Skin of body (tissue), 2 donors: ENCODE measurements around the gene PHKA1. TPM values are rescaled to one million over a fixed set of nuclear protein-coding genes. Genes with fewer than 3 reads are reported as not detected.
"Not testable (repeated sequence)": the region's sequence is repeated elsewhere in the genome, so short reads cannot be mapped to it uniquely, and the experiment has no call there.

ENCODE experiments used
- DNase-seq: peaks from one replicate; lab custom pipeline; 2025; lab: John Stamatoyannopoulos, UW
- total RNA-seq: library from RNA; depleted of rRNA; stranded (reverse); fragments of >200 nt; gene quantifications from one replicate; pipeline ENCODE4 v1.2.3, GENCODE V29; 2014

PHKA1 gene
- total RNA-seq, result 3.9 TPM

DNA sequence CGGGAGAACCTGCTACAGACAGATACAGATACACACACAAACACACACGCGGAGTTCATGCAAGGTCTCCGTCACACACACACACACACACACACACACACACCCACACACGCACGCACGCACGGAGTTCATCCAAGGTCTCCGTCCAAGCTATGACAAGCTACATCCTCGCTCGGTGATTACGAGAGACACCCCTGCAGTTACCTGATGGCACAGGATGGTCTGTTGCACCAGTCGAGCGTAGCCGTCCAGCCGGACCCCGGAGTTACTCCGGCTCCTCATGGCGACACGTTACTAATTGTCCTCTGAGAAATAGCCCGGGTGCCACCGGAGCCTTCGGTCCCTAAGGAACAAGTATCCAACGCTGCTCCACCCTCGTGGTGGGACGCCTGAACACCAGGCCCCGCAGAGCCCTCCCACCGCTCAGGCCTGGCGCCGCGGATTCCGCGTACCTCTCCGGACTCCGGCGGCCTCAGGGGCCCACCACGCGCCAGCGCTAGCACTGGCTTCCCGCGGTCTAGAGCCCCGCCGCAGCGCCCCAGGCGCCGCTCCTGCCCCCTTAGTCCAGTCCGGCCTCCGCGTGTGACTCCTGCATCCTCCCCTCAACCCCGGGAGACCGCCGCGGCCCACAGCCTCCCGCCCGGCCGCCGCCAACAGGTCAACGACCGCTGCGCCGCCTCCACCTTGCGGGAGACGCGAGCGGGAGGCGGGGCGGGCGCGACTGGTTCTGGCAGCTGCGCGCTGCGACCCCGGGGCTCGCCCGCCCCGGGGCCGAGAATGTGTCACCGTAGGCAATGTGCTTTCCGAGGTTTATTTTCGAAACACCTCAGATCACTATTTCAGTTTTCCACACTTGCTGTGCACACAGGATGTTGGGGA is at the start of gene PHKA1:
Gene PHKA1, minus strand, starts transcription at position 708 of the 879 bp plus-strand sequence. Its CDS starts 426 bp downstream, at position 282.
- not testable (repeated sequence) for DNase-seq

DNA sequence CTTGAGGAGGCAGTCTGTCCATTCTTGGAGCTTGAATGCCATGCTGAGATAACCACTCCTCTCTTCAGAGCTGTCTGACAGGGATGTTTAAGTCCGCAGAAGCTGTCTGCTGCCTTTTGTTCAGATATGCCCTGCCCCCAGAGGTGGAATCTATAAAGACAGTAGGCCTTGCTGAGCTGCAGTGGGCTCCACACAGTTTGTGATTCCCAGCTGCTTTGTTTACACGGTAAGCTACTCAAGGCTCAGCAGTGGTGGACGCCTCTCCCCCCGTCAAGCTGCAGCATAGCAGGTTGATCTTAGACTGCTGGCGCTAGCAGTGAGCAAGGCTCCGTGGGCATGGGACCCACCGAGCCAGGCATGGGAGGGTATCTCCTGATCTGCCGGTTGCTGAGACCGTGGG is 46.3 kb upstream of the PHKA1 start:
- DNase-seq, result not testable (repeated sequence)

DNA sequence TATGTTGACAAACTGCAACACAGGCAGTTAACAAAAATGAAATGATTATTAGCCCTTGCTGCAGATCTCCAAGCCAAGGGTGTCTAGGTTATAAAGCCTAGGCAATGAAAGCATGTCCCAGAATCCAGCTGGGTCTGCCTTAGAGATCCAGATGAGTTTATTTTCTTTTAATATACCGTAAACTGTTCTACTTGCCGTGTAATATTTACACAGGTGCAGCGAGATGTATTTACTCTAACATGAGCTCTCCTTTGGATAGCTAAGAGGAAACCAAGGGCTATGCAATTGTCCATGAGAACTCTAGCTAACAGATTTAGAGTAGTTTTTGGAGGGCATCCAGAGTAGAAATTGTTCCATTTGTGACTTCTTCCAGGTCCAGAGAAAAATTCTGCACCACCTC is 34.4 kb upstream of the PHKA1 start:
- DNase-seq, result not testable (repeated sequence)

DNA sequence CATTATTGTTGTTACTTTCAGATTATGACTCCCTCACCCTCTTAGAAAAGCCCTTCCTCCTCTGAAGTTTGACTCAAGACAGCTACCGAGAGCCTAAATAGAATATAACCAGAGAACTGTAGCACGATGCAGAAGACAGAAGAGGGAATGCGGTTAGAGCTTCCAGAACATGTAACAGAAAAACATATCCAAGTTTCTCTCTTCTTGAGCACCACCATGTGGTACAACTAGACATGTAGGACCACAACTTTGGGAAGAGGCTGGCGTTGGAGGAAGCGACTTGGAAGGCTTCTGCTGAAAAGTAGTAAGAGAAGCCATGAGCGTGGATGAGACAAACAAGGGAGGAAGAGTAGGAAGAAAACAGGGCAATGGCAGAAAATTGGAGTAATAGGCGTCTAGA is 31.4 kb upstream of the PHKA1 start:
- not testable (repeated sequence) for DNase-seq

DNA sequence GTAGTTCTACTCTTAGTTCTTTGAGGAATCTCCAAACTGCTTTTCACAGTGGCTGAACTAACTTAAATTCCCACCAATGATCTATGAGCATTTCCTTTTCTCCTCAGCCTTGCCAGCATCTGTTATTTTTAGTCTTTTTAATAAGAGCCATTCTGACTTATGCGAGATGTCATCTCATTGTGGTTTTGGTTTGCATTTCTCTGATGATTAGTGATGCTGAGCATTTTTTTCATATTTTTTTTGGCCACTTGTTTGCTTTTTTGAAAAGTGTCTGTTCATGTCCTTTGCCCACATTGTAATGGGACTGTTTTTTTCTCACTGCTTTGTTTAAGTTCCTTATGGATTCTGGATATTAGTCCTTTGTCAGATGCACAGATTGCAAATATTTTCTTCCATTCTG is 21.5 kb upstream of the PHKA1 start:
- no peak for DNase-seq

DNA sequence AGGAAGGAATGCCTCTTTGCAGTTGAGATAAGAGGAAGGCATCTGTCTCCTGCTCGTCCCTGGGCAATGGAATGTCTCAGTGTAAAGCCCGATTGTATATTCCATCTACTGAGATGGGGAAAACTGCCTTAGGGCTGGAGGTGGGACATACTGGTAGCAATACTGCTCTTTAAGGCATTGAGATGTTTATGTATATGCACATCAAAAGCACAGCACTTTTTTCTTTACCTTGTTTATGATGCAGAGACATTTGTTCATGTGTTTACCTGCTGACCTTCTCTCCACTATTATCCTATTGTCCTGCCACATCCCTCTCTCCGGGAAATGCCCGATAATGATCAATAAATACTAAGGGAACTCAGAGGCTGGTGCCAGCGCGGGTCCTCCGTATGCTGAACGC is 19.5 kb upstream of the PHKA1 start:
- not testable (repeated sequence) for DNase-seq

DNA sequence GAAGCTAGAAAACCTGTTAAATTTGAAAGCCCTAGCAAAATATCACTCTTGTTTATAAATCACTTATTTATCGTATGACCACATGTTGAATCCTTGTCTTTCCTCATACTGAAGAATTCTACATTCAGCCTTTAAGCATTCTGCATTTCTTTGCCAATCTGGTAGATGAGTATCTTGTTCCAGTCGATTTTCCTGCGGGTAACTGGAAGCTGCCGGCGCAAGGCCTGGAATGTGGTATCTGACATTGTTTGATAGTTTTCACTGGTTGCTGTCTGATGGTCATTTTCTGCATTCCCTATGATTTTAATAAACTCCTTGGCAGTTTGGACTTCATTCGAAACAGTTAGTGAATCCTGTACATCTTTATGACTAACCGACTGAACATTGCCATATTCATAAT is 13.7 kb upstream of the PHKA1 start:
- no peak for DNase-seq

DNA sequence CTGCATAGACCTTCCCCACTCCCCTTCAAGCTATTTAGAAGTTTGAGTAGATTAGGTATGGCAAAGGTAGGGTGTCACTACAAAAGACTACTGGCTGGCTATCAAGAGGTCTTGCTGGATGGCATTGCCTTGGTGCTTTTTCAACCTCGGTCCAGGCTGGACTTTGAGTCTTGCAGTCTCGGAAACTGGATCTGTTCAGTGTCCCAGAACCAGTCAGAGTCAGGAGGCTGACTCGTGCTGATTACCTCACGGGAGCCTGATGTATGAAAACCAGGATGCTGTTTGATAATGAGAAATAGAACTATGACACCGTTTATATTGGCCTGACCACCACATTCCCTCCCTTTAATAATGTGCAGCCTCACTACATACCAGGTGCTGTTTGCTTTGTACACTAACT is 2.7 kb upstream of the PHKA1 start:
- no peak for DNase-seq

DNA sequence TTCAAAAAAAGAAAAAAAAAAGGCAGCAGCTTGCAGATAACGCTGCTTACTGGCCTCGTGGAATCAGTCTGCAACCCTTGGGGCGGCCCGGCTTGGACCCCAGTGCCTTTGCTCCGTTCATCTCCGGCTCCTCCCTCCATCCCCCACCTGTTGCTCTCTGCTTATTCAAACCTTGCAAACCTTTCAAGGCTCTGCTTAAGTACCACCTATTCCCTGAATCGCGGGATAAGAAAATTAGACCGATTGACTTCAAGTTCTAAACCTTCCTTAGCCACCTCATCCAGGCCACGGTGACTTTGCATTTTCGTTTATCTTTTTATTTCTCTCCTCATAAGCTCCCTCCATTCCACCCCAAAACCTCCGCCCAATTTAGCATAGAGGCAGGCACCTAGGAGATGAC is 1.4 kb upstream of the PHKA1 start:
- DNase-seq, result no peak

DNA sequence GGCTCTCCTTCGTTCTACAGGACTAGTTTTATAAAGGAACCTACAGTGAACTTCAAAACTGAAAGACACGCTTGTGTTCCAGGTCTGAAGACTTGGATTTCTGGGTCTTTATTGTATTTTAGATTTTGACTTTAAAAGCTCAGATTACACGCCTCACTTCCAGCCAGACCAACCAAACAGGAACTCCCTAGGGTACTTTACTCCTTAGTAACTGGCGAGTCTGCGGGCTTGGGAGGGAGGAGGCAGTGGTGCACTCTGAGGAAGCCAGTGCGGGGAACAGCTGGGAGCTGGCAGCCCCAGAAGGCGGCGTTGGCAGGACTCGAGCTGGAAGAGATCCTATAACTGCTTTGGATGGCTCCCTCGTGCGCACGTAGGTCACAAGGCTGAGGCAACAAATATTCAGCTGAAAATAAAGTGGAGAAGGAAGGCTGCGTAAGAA is 391 bp upstream of the PHKA1 start:
- DNase-seq, result peak; percentile 4

DNA sequence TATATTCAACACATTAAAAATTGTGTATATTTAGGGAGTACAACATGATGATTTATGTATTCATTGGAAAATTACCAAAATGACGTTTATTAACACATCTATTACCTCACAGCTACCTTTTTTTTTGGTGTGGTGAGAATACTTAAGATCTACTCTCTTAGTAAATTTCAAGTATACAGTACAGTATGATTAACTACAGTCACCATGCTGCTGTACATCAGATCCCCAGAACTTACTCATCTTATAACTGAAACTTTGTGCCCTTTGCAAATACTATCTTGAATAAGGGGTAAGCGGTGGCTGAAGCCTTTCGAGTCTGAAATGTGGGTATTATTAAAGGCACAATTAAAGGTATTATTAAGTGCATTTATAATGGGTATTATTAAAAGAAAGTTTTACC is 976 bp downstream of the PHKA1 start:
- DNase-seq, result no peak

DNA sequence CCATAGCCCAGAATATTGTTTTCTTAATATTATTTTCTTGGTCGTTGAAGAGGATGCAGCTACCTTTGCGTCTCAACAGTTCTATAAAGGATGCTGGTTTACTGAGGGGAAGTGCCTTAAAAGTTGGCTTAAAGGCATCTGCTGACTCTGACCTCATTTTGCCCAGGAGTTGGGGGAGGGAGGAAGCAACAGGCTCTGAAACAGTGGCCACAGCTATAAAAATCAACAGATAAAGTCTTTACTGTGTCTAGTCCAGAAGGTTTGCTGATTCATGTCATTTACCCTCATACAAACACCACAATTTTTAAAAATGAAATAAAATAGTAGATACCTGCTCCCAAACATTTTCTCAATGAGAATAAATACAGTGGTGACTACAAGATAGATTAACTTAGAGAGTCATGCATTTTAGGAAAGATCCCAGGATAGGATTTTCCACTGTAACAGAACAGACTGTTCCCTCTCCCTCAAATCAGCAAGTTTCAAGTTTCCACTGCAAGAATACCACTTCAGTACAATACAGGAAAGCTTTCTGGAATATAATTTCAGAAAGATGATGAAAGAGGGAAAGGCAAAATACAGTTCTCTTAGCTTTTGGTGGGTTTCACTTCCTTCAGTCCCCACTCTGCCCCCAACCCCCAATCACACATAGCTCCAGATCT is 1.9 kb downstream of the PHKA1 start:
- DNase-seq, result no peak

DNA sequence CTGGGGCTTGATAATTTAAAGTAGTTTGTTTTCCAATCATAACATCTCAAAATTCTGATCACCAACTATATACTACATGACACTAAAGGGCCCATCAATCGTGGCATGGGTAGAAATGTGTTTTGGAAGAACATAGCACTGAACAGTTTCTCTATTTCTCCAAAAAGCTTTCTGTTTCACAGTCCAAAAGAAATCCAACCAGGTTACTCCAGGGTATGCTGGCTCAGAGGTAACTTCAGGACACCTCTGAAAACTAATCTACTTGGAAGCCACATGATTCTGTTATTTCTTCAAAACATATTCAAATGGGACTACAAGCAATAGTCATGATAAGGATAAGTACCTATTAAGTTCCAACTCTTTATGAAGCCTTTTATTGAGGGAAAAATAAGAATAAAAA is 8.3 kb downstream of the PHKA1 start:
- DNase-seq, result no peak

DNA sequence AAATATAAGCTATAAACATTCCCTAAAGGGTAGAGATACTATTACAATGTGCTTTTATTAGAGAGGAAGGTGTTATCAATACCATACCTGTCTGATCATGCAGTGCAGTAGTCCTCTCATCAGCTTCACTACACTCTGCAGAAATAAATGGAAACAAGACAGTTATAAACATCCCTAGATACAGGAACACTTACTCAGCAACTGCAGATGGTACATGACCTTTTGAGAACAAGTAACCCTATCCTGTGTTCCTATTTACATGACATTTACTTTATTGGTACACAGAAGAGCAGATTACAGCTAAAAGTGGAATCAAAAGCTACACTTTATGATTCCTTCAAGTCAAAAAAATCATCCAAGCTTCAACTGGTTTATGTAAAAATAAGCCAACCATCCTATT is 9.0 kb downstream of the PHKA1 start:
- DNase-seq, result no peak

DNA sequence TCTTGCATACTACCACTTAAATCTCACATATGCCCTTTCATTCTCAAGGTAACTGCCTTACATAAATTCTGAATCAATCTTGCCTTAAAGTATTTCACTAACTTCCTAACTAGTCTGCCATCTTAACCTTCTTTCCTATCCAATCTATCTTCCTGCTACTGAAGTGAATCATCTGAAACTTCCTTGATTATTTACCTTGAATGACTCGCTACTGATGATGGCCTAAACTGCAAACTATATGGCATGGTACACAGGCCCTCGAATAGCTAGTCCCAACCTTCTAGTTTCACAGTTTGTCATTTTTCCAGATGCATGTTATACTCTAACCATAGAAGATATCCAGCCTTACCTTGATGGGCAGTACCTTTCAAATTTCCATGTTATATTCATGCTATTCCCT is 19.9 kb downstream of the PHKA1 start:
- no peak for DNase-seq

DNA sequence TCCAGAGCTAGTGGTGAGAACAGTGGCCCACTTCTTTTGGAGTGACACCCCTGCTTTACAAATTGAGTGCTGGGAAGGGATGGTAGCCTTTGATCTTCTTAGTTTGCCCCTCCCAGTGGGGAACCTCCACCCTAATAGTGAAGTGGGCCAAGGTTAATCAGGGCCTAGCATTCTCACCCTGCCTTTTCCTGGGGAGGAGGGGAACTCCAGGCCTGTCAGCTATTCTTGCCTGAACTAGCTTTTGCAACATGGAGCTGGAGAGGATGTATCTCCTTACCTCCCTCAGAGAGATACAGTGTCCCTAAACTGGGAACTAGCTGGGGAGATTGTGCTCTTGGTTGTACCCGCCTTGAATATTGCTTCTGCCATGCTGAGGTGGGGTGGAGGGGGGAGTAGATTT is 20.6 kb downstream of the PHKA1 start:
- DNase-seq, result no peak

DNA sequence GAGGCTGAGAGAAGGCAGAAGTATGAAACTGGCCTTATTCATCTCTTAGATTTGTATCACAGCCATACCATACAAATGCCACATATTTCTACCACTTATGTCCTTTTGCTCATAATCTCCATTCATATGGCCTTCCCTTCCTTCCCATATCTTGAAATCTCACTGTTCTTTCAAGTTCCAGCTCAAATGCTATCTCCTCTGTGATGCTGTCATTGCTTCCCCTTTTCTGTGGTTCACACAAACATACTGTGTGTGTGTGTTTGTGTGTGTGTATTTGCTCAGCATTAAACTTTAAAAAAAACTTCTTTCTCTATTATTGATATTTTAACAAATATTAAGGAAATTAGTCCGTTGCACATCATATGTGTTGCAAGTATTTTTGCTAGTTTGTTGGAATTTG is 26.7 kb downstream of the PHKA1 start:
- DNase-seq, result no peak

DNA sequence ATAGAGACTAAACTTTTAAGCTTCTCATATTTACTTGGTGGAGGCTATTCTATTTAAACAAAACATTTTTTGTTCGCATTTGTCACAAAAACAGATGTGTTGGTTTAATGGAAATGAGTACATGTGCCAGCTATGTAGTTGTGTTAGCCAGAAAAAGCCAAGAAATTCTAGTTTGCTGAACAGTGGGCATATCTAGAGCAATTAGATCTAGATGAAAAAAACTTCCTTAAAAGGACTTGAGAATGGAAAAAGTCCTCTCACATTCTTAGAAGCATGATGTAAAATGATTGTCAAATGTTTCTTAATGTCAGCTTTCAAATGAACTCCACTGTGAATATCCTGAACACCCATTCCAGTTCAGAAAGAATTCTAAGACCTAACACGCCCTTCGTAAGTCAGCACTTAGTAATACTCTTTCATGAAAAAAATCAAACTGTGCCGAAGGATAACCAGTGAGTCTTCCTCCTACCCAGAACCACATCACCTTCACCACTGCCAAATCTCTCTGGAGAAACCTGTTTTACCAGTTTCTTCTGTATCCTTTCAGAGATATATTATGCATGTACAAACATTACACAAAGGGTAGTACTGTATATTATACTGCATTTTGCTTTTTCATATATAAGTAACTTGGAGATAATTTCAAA is 28.2 kb downstream of the PHKA1 start:
- no peak for DNase-seq

DNA sequence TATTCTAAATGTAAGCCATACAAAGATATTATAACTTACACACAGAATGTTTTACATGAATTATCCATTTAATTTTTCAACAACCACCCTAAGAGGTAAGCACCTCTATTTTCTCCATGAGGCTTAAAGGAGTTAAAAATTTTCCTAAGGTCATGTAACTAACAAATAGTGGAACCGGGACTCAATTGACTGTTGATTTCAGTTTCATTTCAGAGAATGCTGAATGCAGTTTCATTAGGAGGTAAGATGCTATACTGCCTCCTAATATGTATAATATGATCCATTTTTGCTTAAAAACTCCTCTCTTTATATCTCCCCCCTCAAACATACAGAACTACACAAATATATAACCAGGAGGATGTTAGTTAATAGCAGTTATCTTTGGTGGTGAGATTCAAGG is 29.1 kb downstream of the PHKA1 start:
- no peak for DNase-seq

DNA sequence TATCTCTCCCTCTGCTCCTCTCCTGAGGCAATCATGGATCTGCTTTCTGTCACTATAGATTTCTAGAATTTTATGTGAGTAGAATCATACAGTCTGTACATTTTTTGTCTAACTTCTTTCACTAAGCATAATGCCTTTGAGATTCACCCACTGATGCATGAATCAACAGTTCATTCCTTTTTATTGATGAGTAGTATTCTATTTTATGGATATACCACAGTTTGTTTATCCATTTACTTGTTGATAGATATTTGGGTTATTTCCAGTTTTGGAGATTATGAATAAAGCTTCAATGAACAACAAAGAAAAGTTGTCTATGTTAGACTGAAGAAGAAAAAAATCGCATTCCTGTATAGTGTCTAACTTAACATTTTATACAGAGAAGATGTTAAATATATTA is 30.5 kb downstream of the PHKA1 start:
- DNase-seq, result no peak

DNA sequence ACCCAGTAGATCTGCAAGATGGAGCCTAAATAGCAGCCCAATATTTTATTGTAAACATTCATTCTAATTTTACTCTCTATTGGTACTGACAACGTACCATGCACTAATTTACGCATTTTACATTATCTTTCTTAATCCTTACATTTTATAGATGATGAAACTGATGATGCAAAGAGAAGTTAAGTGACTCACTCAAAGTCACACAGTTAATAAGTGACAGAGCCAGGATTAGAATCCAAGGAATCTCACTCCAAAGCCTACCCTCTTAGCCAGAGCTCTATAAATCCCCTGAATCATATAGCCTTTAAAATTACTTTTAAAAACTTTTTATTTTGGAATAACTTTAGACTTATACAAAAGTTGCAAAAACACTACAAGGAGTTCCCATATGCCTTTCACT is 37.6 kb downstream of the PHKA1 start:
- DNase-seq, result no peak

DNA sequence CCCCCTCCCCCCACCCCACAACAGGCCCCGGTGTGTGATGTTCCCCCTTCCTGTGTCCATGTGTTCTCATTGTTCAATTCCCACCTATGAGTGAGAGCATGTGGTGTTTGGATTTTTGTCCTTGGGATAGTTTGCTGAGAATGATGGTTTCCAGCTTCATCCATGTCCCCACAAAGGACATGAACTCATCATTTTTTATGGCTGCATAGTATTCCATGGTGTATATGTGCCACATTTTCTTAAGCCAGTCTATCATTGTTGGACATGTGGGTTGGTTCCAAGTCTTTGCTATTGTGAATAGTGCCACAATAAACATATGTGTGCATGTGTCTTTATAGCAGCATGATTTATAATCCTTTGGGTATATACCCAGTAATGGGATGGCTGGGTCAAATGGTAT is 40.2 kb downstream of the PHKA1 start:
- DNase-seq, result not testable (repeated sequence)
